HEK293 (cell line): ENCODE data around the gene MYCBPAP.

Experiments used
- CTCF ChIA-PET: fragments of 350-600 bp; formaldehyde crosslinking; extraction: SDS; loops from one replicate; lab custom pipeline; 2021; ENCODE audit warnings: antibody characterized with exemption; lab: Yijun Ruan, JAX
- POLR2A ChIA-PET: fragments of 300-600 bp; formaldehyde crosslinking; extraction: SDS; loops from one replicate; lab custom pipeline; 2020; ENCODE audit warnings: antibody characterized with exemption, inconsistent platforms; lab: Yijun Ruan, JAX
- H3K27ac ChIP-seq: fragments of 200-500 bp; sonication (Bioruptor generic); 2 replicates; pipeline ENCODE4 v1.5.1; 2014; ENCODE audit warnings: low read depth, low read length, control low read depth, inconsistent platforms; ENCODE audit errors: extremely low read depth
- H3K36me3 ChIP-seq, 2 experiments: fragments of 200-500 bp in 1 of 2; sonication (Bioruptor generic) in 1 of 2; 1 replicate in 1 of 2; 2 replicates in 1 of 2; pipeline ENCODE4 v1.5.1; 2014 to 2017; ENCODE audit warnings: inconsistent platforms in 2 of 2, low read length in 2 of 2; ENCODE audit not compliant: control insufficient read depth in 2 of 2, insufficient read depth in 1 of 2
- H3K4me1 ChIP-seq: fragments of 200-500 bp; sonication (Bioruptor generic); 2 replicates; pipeline ENCODE4 v1.5.1; 2014; ENCODE audit warnings: mild to moderate bottlenecking, low read length, inconsistent platforms; ENCODE audit not compliant: control insufficient read depth, insufficient read depth
- H3K4me3 ChIP-seq: 2 replicates; pipeline ENCODE4 v1.5.1; 2011; ENCODE audit warnings: low read depth, mild to moderate bottlenecking, control low read depth, low read length, moderate library complexity
- H3K9me3 ChIP-seq: fragments of 200-500 bp; sonication (Bioruptor generic); 2 replicates; pipeline ENCODE4 v1.5.1; 2014; ENCODE audit warnings: low read depth, low read length, inconsistent platforms; ENCODE audit not compliant: control insufficient read depth, insufficient read depth
- REPIN1 ChIP-seq: fragments of 450-650 bp; formaldehyde crosslinking; IDR thresholded peaks from 2 replicates; pipeline ENCODE4 v1.5.1; 2017; ENCODE audit warnings: missing biosample characterization, missing genetic modification characterization, low read depth
- ZBTB21 ChIP-seq: fragments of 450-650 bp; formaldehyde crosslinking; IDR thresholded peaks from 2 replicates; pipeline ENCODE4 v1.5.1; 2017; ENCODE audit warnings: missing biosample characterization, missing genetic modification characterization
- ZBTB8A ChIP-seq: fragments of 450-650 bp; formaldehyde crosslinking; IDR thresholded peaks from 2 replicates; pipeline ENCODE4 v1.5.1; 2016; ENCODE audit warnings: missing biosample characterization, missing genetic modification characterization
- ZFHX2 ChIP-seq: fragments of 450-650 bp; formaldehyde crosslinking; conservative IDR thresholded peaks from 2 replicates; pipeline ENCODE4 v1.5.1; 2016; ENCODE audit warnings: missing biosample characterization, missing genetic modification characterization
- ZIC2 ChIP-seq: fragments of 450-650 bp; formaldehyde crosslinking; IDR thresholded peaks from 2 replicates; pipeline ENCODE4 v1.5.1; 2016; ENCODE audit warnings: missing biosample characterization, missing genetic modification characterization
- ZNF121 ChIP-seq: fragments of 450-650 bp; formaldehyde crosslinking; IDR thresholded peaks from 2 replicates; pipeline ENCODE4 v1.5.1; 2016; ENCODE audit warnings: missing biosample characterization, missing genetic modification characterization
- ZNF324 ChIP-seq: fragments of 450-650 bp; formaldehyde crosslinking; IDR thresholded peaks from 2 replicates; pipeline ENCODE4 v1.5.1; 2016; ENCODE audit warnings: missing biosample characterization, missing genetic modification characterization
- ZNF48 ChIP-seq: fragments of 450-650 bp; formaldehyde crosslinking; IDR thresholded peaks from 2 replicates; pipeline ENCODE4 v1.5.1; 2016; ENCODE audit warnings: missing biosample characterization, missing genetic modification characterization
- ZNF521 ChIP-seq: fragments of 450-650 bp; formaldehyde crosslinking; IDR thresholded peaks from 2 replicates; pipeline ENCODE4 v1.5.1; 2017; ENCODE audit warnings: missing biosample characterization, mild to moderate bottlenecking, missing genetic modification characterization
- ZNF544 ChIP-seq: fragments of 450-650 bp; formaldehyde crosslinking; IDR thresholded peaks from 2 replicates; pipeline ENCODE4 v1.5.0; 2017; ENCODE audit warnings: missing biosample characterization, missing genetic modification characterization
- ZNF549 ChIP-seq: fragments of 450-650 bp; IDR thresholded peaks from 2 replicates; pipeline ENCODE4 v1.5.1; 2018; ENCODE audit warnings: missing biosample characterization, missing genetic modification characterization, mild to moderate bottlenecking, inconsistent platforms, moderate library complexity
- ZNF677 ChIP-seq: fragments of 450-650 bp; IDR thresholded peaks from 2 replicates; pipeline ENCODE4 v1.5.0; 2018; ENCODE audit warnings: missing biosample characterization, mild to moderate bottlenecking, missing genetic modification characterization, moderate library complexity
- ZNF768 ChIP-seq: fragments of 450-650 bp; formaldehyde crosslinking; IDR thresholded peaks from 2 replicates; pipeline ENCODE4 v1.5.1; 2018; ENCODE audit warnings: missing biosample characterization, mild to moderate bottlenecking, missing genetic modification characterization
- ZNF776 ChIP-seq: fragments of 450-650 bp; formaldehyde crosslinking; IDR thresholded peaks from 2 replicates; pipeline ENCODE4 v1.5.0; 2017; ENCODE audit warnings: missing biosample characterization, missing genetic modification characterization, borderline replicate concordance
- ZNF785 ChIP-seq: fragments of 450-650 bp; formaldehyde crosslinking; IDR thresholded peaks from 2 replicates; pipeline ENCODE4 v1.5.1; 2016; ENCODE audit warnings: missing biosample characterization, missing genetic modification characterization
- ZNF830 ChIP-seq: fragments of 450-650 bp; IDR thresholded peaks from 2 replicates; pipeline ENCODE4 v1.5.0; 2018; ENCODE audit warnings: missing biosample characterization, missing genetic modification characterization, low read depth, mild to moderate bottlenecking, moderate library complexity
- ZXDB ChIP-seq: fragments of 450-650 bp; formaldehyde crosslinking; IDR thresholded peaks from 2 replicates; pipeline ENCODE4 v1.5.1; 2016; ENCODE audit warnings: missing biosample characterization, missing genetic modification characterization
- TF ChIP-seq, protein P1 (sequence below): fragments of 450-650 bp; IDR thresholded peaks from 2 replicates; pipeline ENCODE4 v1.5.1; 2018; ENCODE audit warnings: missing biosample characterization, missing genetic modification characterization
- TF ChIP-seq, protein P2 (sequence below): fragments of 450-650 bp; formaldehyde crosslinking; IDR thresholded peaks from 2 replicates; pipeline ENCODE4 v1.5.1; 2016; ENCODE audit warnings: missing biosample characterization, missing genetic modification characterization

MYCBPAP gene

DNA sequence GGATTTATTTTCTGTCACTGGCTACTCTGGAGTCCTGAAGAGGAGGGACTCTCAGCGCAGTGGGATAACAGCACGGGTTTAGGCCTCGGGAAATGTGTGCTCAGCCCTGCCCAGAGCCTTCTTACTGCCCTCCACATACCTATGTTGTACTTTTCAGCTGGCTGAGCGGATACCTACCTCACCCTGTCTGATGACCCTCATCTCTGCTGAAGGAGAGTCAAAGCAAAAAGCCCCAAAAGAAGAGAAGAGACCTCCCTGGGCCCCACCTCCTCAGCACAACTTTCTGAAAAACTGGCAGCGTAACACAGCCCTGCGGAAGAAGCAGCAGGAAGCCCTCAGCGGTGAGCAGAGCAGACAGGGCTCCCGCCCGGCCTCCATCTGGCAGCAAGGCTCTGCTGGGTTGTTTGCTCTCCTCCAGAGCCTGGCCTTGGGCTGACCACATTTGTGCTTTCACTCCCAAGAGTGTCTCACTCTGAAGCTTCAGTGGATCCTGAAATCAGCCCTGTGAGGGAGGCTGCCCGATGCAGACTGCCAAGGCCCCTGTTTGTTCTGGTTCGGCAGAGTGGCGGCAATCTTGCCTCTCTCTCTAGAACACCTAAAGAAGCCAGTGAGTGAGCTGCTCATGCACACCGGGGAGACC is 10.3 kb downstream of the MYCBPAP start:
- ChIA-PET CTCF (interaction anchor here (0.6 to 2.0 kb wide), 3 partner anchors 107 to 459 kb away, joined by 3 to 6 read pairs (median 5); no protein-coding TSS in a partner anchor), POLR2A (interaction anchor here (1.1 kb wide), 1 partner anchor 9 kb away, joined by 3 read pairs; no protein-coding TSS in a partner anchor)

DNA sequence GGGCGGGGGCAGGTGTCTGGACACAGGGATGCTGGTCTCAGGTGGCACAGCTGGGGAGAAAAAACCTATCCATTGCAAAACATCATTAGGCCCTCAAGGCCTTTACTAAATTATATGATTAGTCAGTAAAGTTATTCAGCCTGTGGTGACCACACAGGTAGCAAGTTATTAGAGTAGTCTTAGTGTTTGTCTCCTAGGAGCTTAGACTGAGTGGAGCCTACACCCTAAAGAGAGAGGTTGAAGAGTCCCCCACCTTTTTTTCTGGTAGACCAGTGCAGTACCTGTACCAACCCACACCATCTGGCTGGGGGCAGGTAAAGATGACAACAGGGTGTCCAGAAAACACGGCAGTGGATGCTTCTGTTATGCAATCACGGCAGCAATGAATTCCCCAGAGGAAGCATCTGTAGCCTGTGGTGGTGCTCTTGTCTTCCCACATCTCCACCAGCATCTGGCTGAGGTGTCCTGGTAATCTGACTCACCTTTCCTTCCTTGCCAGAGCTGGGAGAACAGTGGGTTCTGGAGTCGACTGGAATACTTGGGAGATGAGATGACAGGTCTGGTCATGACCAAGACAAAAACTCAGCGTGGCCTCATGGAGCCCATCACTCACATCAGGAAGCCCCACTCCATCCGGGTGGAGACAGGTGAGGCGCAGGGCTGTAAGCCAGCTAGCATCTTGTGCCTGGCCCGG is 11.0 kb downstream of the MYCBPAP start:
- CTCF ChIA-PET, result interaction anchor here (0.6 to 2.0 kb wide), 6 partner anchors 18 to 458 kb away, joined by 3 to 6 read pairs (median 4); partner anchors contain the start of gene RSAD1

More for the DNA sequence above, 10.3 kb downstream of the MYCBPAP start:
- Histone ChIP-seq H3K4me1 (no peaks in the 10 kb centered on the region), H3K27ac (no peak overlapping the region), H3K36me3 (no peaks in the 10 kb centered on the region), H3K4me3 (no peak overlapping the region), H3K9me3 (no peaks in the 10 kb centered on the region)
- TF ChIP-seq ZNF521, result no peak
- no peak for TF ChIP-seq ZNF549 (tag by site-specific recombination)
- no peak for TF ChIP-seq ZNF544 (tag by site-specific recombination)
- no peak for TF ChIP-seq ZNF768
- TF ChIP-seq ZNF785, result no peak
- TF ChIP-seq ZIC2 (tag by site-specific recombination), result peak; percentile 49

DNA sequence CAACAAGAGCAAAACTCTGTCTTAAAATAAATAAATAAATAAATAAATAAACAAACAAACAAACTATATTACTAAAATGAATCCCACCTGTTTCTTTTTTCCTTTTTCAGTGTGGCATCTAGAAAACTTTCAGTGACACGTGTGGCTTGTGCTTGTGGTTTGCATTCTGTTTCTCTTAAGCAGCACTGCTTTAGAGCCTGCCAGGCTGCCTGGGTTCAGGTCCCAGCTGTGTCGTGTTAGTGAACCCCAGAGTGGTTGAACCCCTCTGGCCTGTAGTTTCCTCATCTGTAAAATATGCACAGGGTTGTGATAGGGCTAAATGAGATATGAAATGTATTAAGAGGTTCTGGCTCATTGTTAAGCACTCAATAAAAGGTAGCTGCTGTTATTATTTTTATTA is 12.2 kb downstream of the MYCBPAP start:
- POLR2A ChIA-PET, result no interaction called here
- TF ChIP-seq ZBTB8A (tag by site-specific recombination), result no peak
- TF ChIP-seq, protein P1, sequence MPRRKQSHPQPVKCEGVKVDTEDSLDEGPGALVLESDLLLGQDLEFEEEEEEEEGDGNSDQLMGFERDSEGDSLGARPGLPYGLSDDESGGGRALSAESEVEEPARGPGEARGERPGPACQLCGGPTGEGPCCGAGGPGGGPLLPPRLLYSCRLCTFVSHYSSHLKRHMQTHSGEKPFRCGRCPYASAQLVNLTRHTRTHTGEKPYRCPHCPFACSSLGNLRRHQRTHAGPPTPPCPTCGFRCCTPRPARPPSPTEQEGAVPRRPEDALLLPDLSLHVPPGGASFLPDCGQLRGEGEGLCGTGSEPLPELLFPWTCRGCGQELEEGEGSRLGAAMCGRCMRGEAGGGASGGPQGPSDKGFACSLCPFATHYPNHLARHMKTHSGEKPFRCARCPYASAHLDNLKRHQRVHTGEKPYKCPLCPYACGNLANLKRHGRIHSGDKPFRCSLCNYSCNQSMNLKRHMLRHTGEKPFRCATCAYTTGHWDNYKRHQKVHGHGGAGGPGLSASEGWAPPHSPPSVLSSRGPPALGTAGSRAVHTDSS (tag by site-specific recombination), result no peak
- TF ChIP-seq ZXDB (tag by site-specific recombination), result no peak
- no peak for TF ChIP-seq ZNF677 (tag by site-specific recombination)
- TF ChIP-seq ZNF324 (tag by site-specific recombination), result no peak
- TF ChIP-seq ZNF776 (tag by site-specific recombination), result no peak
- no peak for TF ChIP-seq ZNF48
- no peak for TF ChIP-seq ZFHX2 (tag by site-specific recombination)
- no peak for TF ChIP-seq ZNF830 (tag by site-specific recombination)
- TF ChIP-seq, protein P2, sequence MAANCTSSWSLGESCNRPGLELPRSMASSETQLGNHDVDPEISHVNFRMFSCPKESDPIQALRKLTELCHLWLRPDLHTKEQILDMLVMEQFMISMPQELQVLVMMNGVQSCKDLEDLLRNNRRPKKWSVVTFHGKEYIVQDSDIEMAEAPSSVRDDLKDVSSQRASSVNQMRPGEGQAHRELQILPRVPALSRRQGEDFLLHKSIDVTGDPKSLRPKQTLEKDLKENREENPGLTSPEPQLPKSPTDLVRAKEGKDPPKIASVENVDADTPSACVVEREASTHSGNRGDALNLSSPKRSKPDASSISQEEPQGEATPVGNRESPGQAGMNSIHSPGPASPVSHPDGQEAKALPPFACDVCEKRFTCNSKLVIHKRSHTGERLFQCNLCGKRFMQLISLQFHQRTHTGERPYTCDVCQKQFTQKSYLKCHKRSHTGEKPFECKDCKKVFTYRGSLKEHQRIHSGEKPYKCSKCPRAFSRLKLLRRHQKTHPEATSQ, result no peak
- no peak for TF ChIP-seq REPIN1 (tag by site-specific recombination)
- no peak for TF ChIP-seq ZBTB21

More for the DNA sequence above, 11.0 kb downstream of the MYCBPAP start:
- H3K36me3 ChIP-seq, result no peaks in the 10 kb centered on the region
- POLR2A ChIA-PET, result interaction anchor here (0.6 to 1.1 kb wide), 2 partner anchors 8 to 347 kb away, joined by 3 read pairs; partner anchors contain the start of gene TOB1
- H3K9me3 ChIP-seq, result no peaks in the 10 kb centered on the region
- H3K27ac ChIP-seq, result no peak overlapping the region
- TF ChIP-seq ZNF121 (no peak), ZNF677 (tag by site-specific recombination) (no peak)
- H3K4me1 ChIP-seq, result no peaks in the 10 kb centered on the region
- no peak overlapping the region for H3K4me3 ChIP-seq

More for the DNA sequence above, 12.2 kb downstream of the MYCBPAP start:
- Histone ChIP-seq H3K9me3 (no peaks in the 10 kb centered on the region), H3K4me3 (no peak overlapping the region), H3K27ac (no peak overlapping the region), H3K36me3 (no peaks in the 10 kb centered on the region), H3K4me1 (no peaks in the 10 kb centered on the region)
- CTCF ChIA-PET, result interaction anchor here (0.6 to 1.8 kb wide), 6 partner anchors 10 to 100 kb away, joined by 3 to 6 read pairs (median 4); partner anchors contain the start of gene RSAD1
